HG02973 (cell line): ENCODE measurements around the gene HS6ST1.
"Not testable (repeated sequence)": the region's sequence is repeated elsewhere in the genome, so short reads cannot be mapped to it uniquely, and the experiment has no call there.

Source experiments
- ATAC-seq: cut with Tn5 transposase; IDR thresholded peaks from one replicate; pipeline ENCODE4 v1.9.1; 2021; ENCODE audit warnings: moderate library complexity; ENCODE audit not compliant: unreplicated experiment

The HS6ST1 gene

DNA sequence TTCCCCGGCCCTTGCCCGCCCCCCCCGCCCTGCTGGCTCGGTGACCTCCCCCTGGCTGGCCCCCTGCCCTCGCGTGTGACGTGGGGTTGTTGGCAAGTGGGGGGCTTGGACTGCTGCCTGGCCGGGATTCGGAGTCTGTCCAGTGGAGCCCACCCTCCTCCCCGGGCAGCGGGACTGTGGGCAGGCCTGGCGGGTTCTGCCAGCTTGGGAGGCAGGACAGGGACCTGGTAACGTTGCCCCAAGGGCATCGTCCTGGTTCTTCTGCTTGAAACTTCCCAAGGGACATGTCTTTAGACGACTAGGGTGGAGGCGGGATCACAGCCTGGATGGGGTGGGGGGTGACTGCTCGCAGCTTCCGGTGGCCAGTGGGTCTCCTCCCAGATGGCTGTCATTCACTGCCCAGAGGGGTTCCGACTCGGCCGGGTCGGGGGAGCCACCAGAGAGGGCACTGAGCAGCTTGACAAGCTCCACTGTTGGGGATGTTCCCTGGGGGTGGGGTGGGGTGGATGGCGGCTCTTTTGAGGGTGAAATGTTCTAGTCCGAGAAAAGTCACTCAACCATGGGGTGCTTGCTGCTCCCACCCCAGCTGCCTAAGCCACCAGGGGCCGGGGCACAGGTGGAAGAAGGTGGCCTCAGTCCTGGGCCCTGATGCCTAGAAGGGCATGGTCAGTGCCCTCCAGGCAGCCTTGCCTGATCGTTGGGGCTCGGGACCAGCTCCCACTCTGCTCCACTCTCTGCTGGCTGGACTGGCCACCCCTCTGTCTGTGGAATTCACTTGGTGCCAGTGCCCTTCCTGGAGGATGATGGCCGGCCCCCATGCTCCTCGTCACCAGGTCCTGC lies 4.3 kb upstream of the HS6ST1 start:
- ATAC-seq: no peak

DNA sequence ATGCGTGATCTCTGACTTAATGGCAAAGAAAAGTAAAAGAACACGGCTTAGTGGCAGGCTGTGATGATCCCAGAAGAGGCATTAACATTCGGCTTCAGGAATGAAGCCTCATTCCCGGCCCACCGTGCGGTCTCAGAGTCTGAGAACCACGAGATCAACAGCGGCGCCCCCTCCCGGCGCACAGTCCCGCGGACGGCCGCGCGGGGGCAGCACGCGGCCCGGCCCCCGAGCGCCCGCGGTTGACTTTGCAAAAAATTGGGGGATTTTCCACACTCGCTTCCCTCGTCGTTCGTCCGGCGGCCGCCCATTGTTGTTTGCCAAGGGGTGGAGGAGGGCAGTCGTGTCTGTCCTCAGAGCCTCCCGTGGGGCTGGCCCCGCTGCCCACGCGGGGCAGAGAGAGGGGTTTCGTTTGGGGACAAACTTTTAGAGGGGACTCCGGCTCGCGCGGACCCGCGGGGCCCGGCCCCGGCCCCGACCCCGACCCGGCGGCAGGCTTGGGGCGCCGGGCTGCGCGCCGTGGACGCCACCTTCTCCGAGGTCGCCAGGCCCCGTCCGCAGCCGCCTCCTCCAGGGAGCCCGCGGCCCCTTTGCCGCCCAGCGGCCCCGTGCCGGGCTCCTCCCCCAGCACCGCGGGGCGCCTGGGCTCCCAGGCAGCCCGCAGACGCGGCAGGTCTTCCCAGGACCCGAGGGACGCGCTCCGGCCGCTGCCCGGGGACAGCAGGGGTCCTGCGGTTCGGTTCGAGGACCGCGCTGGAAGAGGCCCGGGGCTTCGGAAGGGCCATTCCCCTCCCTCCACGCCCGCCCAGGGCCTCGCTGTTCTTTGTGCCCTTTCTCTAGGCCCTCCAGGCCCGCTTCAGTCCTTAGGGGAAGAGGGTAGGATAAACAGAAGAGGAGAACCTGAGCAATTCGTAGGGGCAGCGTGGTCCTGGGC lies 3.4 kb upstream of the HS6ST1 start:
- peak; percentile 51 for ATAC-seq

DNA sequence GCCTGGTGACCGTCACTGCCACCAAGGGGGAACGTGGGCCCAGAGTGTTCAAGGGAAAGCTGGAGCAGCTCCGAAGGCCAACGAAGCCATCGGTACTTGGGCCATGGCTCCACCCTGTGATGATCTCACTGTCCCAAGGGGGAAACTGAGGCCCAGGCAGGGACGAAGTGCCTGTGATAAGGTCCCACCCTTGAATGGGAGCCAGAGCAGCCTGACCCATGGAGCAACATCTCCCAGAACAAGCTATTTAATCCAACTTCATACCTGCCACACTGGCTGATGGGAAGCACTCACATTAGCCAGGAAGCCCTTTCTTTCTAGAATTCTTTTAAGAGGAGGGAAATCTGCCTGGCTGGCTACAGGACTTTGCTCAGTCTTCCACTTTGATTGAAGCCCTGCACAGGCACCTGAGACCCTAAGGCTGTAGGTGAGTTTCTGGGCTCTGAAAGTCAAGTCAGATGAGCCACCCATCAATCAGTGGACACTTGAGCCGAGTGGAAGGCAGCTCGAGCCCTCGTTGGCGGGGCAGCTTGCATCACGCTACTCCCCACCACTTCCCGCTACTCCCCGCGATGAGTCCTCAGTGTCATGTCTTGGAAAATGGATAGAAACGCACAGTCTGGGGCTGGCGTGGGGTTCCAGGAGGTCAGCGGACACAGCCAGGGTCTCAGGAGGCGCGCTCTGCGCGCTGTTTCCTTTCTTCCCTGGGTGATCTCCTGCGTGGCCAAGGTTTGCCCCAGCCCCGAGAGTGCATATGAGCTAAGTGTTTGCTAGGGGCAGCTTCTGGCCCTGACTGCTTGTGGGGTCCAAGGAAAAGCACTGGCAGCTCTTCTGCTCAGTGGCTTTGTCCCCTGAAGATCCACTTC lies 2.5 kb upstream of the HS6ST1 start:
- ATAC-seq: no peak

DNA sequence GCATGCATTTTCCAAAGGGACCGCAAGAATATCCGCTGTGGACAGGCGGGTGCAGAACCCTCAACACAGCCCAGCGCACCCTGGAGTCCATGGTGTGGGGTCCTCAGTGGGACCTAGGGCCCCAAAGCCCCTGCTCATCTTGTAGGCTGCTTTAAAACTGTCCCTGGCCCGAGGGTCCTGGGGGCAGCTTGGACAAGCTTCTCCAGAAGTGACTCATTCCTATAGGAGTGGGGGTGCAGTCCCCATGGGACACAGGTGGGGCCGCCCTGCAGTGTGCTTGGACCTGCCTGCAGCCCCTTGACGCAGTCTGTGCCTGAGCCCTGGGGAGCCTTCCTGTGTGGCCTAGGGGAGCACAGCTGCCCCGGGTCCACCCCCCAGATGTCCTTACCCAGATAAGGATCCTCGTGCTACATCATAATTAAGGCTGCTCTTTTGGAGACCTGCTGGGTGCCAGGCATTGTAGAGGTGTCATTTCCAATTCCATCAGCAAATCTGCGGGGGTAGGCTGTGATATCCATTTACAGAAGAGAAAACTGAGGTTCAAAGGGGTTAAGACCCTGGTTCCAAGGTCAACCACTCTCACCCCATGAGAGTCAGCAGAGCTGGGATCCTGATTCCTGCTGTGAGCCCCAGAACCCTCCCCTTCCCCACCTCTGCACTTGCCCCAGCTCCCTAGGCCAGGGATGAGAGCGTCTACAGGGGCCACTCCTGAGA lies 1.7 kb upstream of the HS6ST1 start:
- ATAC-seq: no peak

DNA sequence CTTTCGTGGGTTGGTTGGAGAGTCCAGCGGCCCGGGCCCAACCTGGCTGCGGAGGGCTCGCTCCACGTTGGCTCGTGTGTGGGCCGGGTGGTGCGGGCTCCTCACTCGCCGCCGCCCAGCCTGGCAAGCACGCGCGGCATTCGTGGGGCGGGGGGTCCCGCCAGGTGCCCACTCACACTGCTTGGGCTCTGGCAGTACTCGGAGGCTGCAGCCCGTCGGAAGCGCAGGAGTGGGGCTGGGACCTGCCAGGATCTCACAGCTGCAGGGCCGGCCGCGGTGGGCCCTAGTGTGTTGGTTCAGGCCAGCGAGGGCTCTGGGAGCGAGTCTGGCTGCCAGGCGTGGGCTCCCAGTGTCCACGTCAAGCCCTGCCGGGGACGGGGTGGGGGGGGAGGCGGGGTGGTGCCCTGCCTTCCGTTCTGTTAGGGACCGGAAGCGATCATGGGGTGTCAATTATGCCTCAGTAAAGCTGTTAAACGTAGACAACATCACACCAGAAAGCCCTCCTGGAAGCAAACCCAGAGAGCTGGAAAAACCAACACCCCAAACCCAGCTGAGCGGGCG lies 1.0 kb upstream of the HS6ST1 start:
- no peak for ATAC-seq

DNA sequence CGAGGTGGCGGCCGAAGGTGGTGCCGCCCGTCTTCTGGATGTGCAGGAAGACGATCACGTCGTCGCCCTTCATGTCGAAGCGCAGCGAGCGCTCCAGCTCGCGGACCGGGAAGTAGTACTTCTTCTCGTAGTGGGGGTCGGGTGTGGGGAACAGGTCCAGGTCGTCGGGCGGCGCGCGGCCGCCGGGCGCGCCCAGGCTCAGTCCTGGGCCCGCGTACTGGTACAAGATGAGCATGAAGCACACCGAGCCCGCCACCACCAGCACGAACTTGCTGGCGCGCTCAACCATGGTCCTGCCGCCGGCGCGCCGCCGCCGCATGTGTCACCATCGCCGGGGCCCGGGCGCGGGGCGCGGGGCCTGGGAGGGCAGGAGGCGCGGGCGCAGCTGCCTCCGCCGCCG lies 423 bp downstream of the HS6ST1 start:
- ATAC-seq: peak; percentile 8

DNA sequence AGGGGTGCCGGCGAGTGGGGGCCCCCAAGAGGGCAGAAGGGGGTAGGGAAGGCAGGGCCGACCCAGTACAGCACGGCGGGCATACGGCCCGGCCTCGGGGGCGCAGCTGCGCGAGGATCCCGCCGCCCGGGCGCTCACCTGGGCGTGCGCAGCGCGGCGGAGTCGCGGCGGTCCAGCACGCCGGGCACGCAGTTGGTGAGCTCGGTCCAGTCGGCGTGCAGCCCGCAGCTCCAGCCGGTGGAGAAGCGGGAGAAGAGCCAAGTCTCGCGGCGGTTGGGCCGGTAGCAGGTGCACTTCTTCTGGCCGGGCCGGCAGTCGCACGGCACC lies 806 bp downstream of the HS6ST1 start:
- ATAC-seq: not testable (repeated sequence)

DNA sequence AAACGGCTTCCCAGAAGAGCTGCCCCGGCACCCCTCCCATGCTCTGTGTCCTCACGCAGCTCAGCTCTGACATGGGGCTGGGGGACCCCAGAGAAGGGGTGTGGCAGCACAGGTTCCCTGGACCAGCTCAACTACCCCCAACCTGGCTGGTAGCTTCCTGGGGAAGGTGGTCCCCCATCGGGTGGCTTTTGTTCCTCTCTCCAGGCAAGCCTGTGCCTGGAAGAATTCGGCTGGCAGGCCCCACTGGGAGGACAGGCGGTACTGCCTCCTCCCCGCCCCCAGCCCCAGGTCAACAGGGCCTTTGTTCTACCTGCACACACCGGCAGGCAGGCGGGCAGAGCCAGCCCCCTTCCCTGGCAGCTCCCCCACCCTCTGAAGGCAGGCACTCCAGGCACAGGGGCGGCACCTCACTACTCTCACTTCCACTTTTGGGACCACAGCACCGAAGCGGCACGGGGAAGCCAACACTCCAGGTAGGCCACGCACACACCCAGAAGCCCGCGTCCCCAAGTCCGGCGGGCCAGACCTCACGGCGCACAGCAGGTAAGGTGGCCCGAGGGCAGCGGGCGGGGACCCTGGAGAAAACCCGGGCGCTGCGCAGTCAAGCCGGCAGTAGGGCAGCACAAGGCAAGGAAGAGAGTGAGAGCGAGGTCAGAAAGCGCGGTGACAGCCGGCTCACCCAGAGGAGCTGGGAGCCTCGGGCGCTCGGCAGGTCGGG lies 1.3 kb downstream of the HS6ST1 start:
- ATAC-seq: peak; percentile 45

DNA sequence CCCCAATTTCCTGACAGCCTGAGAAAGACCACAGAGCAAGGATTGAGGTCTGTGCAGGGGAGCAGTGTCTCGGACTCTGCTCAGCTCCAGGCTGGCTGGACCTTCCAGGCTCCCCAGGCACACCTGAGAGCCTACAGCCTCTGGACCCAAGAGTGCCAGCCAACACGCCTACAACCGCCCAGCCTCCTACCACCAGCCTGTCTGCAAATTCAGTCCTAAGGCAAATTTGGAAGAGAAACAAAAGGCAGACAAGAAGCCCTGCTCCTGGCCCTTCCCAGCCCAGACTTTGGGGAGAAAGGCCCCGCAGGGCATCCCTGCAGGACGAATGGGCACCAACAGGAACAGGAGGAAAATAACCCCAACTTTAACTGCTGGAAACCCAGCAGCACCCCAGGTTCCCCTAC lies 1.9 kb downstream of the HS6ST1 start:
- ATAC-seq: no peak

DNA sequence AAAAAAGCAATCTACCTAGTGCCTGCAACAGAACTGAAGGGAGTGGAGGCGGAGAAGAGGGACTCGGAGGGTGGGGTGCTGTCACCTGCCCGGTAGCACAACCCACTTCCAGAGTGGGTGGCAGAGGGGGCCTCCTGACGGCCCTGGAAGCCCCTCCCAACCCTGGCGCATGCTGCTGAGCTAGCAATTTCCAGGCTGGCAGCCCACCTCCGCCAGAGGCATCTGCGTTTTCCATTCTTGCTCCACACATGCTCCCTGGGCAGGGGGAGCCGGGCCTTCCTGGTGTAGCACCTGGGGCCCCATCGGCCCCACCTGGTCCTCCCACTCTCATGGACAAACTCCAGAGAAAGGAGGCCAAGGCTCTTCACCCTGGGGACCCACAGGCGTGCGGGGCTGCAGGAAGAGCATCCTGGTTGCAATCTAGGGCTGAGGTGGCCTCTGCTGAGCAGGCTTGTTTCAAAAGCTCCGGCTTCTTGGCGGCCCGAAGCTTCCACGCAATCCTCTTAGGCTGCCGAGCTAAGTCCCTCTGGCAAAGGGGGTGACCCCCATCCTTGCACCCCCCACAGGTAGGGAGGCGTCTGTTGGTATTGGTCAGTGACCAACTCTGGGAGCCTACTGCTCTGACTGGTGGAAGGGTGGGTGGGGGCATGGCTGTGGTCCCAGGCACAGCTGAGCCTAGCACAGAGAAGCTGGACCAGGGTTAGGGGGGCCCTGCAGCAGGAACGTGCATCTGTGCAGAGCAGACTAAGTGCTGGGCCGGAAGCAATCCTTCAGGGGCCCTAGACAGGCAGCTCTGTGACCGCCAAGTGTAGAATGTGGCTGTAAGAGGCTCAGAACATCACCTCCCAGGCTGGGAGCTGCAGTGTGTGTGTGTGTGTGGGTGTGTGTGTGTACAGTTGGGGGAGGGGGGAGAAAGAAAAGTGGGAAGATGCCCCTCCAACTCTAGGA lies 2.6 kb downstream of the HS6ST1 start:
- ATAC-seq: no peak

DNA sequence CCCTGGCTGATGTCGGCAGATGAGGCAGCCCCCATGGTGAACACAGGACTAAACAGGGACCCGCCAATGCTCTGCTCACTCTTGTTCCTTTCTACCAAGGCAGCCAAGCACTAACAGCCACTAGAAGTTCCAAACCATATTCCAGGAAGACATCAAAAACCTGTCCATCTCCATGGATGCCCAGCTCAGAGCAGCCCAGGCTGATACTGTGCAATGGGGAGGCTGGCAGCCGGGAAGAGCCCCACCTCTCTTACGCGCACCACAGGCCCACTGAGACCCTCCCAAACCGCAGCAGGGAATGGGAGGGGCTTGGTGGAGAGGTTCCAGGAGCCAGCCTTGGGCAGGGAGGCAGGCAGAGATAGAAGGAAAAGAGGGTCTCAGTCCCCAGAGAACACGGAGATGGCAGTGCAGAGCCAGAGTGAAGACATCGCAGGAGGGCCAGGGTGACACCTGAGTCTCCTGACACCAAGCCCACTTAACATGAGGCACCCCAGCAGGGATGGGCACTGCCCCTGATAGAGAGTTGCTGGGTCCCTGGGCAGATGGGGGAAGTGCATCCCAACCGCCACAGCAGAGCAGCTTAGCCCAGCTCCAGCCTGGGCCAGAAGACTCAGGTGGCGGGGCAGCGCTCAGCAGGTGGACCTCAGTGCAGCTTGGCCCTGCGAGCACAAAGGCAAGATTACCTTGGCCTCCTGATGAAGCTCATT lies 3.4 kb downstream of the HS6ST1 start:
- ATAC-seq: no peak

DNA sequence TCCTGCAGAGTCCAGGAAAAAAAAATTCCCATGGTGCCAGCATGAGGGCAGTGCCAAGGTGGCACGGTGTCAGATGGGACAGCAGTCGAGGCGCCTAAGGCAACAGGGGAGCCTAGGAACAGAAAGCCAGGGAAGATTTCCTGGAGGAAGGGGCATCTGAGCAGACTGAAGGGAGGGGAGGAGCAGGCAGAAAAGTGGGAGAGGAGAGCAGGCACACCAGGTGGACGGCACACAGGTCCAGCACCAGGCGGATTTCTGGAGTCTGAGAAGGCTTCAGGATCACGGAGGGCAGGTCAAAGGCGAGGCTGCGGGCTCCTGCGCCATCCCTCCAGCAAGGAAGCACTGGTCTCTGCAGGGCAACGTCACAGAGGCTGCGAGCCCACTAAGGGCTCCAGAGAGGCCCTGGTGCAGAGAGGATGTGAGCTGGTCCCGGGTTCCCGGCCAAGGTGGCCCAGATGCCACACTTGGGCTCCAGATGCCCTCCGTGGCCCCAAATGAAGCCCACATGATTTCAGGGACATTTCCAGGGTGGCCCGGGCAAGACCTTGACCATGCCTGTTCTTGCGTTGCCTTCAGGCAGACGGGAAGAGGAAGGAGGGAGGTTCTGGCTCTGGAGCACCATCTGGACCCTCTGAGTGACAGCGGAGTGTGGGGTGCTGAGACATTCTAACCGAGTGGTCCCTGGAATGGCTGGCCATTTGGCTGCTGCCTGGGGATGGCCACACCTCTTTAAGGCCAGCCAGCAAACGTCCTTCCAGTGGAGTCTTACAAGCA lies 4.1 kb downstream of the HS6ST1 start:
- ATAC-seq: no peak

DNA sequence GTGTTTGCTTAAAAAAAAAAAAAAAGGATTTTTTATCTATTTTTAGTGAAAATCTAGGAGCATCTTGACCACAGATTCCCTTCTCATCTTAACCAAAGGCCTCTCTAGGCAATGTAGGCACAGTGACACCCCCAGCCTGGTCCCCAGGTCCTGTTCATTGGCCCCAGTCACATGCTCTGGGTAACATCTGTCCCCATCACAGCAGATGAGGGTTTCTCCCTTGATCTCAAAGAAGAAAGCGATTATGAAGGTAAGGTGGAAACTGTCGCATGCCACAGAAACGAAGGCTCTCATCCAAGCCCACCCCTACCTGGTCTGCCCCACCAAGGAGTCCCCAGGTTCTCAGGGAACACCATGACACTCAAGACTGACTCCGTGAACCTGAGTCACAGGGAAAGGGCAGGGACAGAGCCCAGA lies 4.7 kb downstream of the HS6ST1 start:
- ATAC-seq: no peak

DNA sequence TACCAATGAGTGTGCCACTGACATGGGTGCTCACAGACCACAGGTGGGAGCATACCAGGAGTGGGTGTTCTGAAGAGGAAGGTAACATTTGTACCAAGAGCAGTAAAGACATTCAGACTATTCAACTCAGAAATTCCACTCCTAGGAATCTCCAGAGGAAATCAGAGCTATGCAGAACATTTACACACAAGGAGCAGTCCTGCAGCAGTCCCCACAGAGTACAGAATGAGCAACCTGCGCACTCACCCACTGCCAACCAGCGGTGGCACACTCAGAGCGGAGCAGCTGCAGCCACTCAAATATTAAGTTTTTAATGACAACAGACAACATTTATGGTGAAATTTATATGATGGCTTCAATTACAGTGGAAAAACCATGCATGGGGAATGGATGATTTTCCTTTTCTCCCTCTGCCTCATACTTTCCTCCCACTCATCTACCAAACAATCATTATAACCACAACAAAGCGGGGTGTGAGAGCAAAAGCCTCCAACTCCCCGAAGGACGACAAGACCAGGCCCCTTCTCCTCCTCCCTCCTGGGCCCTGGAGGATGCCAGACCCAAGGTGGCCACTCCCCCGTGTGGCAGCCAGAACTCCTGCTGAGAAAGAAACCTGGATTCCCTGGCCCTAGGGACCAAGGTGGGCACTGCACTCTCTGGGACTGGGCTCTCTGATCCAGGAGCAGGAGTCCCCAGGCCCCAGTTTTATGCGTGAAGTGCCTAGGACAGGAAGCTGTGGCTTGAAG lies 5.4 kb downstream of the HS6ST1 start:
- ATAC-seq: no peak

DNA sequence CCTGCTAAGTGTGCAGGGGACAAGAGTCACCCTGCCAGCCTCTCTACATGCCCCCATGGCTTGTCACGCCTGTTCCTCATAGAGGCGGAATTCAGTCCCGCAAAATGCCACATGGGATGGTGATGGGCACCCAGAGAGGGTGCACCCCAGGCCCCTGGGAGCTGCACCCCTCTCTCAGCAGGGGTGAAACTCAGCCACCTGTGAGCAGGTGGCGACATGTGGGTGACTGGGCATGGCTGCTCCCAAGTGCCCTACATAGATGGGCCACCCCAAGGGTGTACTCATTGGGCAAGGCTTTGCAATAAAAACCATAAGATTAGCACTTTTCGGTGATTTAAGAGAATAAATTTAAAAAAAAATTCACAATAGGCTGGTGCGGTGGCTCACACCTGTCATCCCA lies 6.3 kb downstream of the HS6ST1 start:
- ATAC-seq: no peak

DNA sequence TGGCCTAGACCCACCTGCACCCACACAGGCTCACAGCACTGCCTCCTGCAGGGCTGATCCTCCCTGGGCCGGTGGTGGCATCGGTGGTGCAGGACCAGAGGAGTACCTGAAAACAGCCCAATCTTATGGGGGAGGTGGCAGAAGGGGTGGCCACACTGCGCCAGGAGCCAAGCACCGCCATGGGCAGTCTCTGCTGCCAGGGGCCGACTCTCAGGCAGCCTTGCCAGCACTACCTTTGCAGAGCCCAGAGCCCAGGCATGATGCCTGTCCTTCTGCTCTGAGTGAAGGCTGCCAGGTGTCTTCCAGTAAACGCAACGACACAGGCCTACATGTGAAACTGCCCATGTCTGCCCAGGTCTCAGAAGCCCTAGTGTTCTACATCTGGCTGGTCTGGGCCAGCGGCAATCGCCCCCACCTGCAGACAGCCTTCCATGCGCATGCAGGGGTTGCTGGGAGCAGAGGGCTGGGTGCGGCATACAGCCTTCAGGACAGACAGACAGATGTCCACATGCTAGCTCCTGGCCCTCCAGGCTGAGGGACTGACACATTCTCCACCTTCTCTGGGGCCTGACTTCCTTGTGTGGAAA lies 6.8 kb downstream of the HS6ST1 start:
- ATAC-seq: no peak
